IMR-90 (cell line): Measurements from ENCODE around the gene C11orf21. TPM values are rescaled to one million over a fixed set of nuclear protein-coding genes. Genes with fewer than 3 reads are reported as not detected.

ENCODE experiments used
- ATAC-seq: fragments of 200-7000 bp; cut with Tn5 transposase; 2 replicates; pipeline ENCODE4 v1.9.1; 2020; ENCODE audit warnings: low read depth, mild to moderate bottlenecking, moderate library complexity
- BruUV-seq: library from RNA; stranded (reverse); fragments of 400-500 nt; replicated peaks from 2 replicates; lab custom pipeline; 2021; lab: Mats Ljungman, UMichigan
- CTCF ChIA-PET: fragments of 300-600 bp; formaldehyde crosslinking; extraction: SDS; loops from one replicate; lab custom pipeline; 2021; ENCODE audit warnings: antibody characterized with exemption; lab: Yijun Ruan, JAX
- POLR2A ChIA-PET: fragments of 300-600 bp; sonication (Branson Sonifier 250); formaldehyde crosslinking; loops from one replicate; lab custom pipeline; 2022; ENCODE audit warnings: antibody characterized with exemption; ENCODE audit not compliant: unreplicated experiment; lab: Charles Lee
- DNase-seq: peaks from one replicate; pipeline ENCODE4 v3.0.0; 2013
- H2AFZ ChIP-seq: replicated peaks from 2 replicates; pipeline ENCODE3; 2013; ENCODE audit warnings: low read length, mild to moderate bottlenecking; ENCODE audit not compliant: poor library complexity
- H2AK5ac ChIP-seq: 2 replicates; pipeline ENCODE4 v1.6.1; 2013; ENCODE audit warnings: low read depth, low read length, inconsistent platforms
- H2AK9ac ChIP-seq: replicated peaks from 2 replicates; pipeline ENCODE3; 2013; ENCODE audit warnings: mild to moderate bottlenecking, low read depth, low read length, moderate library complexity; ENCODE audit not compliant: poor library complexity
- H2BK120ac ChIP-seq: 2 replicates; pipeline ENCODE4 v1.6.1; 2013; ENCODE audit warnings: low read depth, low read length, inconsistent platforms
- H2BK15ac ChIP-seq: 3 replicates; pipeline ENCODE4 v1.6.1; 2013; ENCODE audit warnings: low read depth, low read length, inconsistent platforms
- H2BK20ac ChIP-seq: 2 replicates; pipeline ENCODE4 v1.6.1; 2013; ENCODE audit warnings: low read depth, mild to moderate bottlenecking, inconsistent platforms, low read length, moderate library complexity
- H2BK5ac ChIP-seq: 2 replicates; pipeline ENCODE4 v1.6.1; 2013; ENCODE audit warnings: mild to moderate bottlenecking, low read depth, low read length, inconsistent platforms; ENCODE audit not compliant: poor library complexity, severe bottlenecking
- H3K14ac ChIP-seq: replicated peaks from 2 replicates; pipeline ENCODE4 v1.6.1; 2013; ENCODE audit warnings: low read depth, low read length, inconsistent platforms
- H3K18ac ChIP-seq: 2 replicates; pipeline ENCODE4 v1.6.1; 2013; ENCODE audit warnings: low read depth, low read length, control low read depth
- H3K23ac ChIP-seq: 2 replicates; pipeline ENCODE4 v1.6.1; 2013; ENCODE audit warnings: low read depth, low read length, inconsistent platforms
- H3K27ac ChIP-seq: 2 replicates; pipeline ENCODE4 v1.5.1; 2013; ENCODE audit warnings: mild to moderate bottlenecking, control low read depth, low read length; ENCODE audit not compliant: insufficient read depth
- H3K27me3 ChIP-seq: 2 replicates; pipeline ENCODE4 v1.6.1; 2013; ENCODE audit warnings: low read length; ENCODE audit not compliant: control insufficient read depth, insufficient read depth
- H3K36me3 ChIP-seq: 2 replicates; pipeline ENCODE4 v1.6.1; 2013; ENCODE audit warnings: low read length, mixed read lengths; ENCODE audit not compliant: control insufficient read depth, insufficient read depth
- H3K4ac ChIP-seq: 2 replicates; pipeline ENCODE4 v1.6.1; 2013; ENCODE audit warnings: low read depth, low read length, inconsistent platforms
- H3K4me1 ChIP-seq: 2 replicates; pipeline ENCODE4 v1.6.1; 2013; ENCODE audit warnings: low read length, mixed read lengths; ENCODE audit not compliant: control insufficient read depth, insufficient read depth
- H3K4me2 ChIP-seq: 2 replicates; pipeline ENCODE4 v1.6.1; 2013; ENCODE audit warnings: low read depth, mild to moderate bottlenecking, control low read depth, low read length, moderate library complexity
- H3K4me3 ChIP-seq: 2 replicates; pipeline ENCODE4 v1.5.1; 2013; ENCODE audit warnings: low read depth, mild to moderate bottlenecking, control low read depth, low read length, moderate library complexity; ENCODE audit not compliant: insufficient read depth
- H3K56ac ChIP-seq: 2 replicates; pipeline ENCODE4 v1.6.1; 2013; ENCODE audit warnings: low read length, inconsistent platforms; ENCODE audit not compliant: insufficient read depth; ENCODE audit errors: extremely low read depth
- H3K79me1 ChIP-seq, 2 experiments: 2 replicates each; pipeline ENCODE4 v1.6.1; 2013; ENCODE audit warnings: low read length in 2 of 2, inconsistent platforms in 1 of 2, low read depth in 1 of 2
- H3K9ac ChIP-seq: 2 replicates; pipeline ENCODE4 v1.6.1; 2013; ENCODE audit warnings: low read depth, low read length, control low read depth
- H3K9me1 ChIP-seq: 2 replicates; pipeline ENCODE4 v1.6.1; 2013; ENCODE audit warnings: low read length, inconsistent platforms; ENCODE audit not compliant: insufficient read depth
- H3K9me3 ChIP-seq: 2 replicates; pipeline ENCODE4 v1.6.1; 2013; ENCODE audit warnings: low read length; ENCODE audit not compliant: control insufficient read depth, insufficient read depth
- H4K20me1 ChIP-seq: 2 replicates; pipeline ENCODE4 v1.6.1; 2013; ENCODE audit warnings: low read length, inconsistent platforms; ENCODE audit not compliant: insufficient read depth
- H4K5ac ChIP-seq: 2 replicates; pipeline ENCODE4 v1.6.1; 2013; ENCODE audit warnings: mild to moderate bottlenecking, low read depth, low read length, control low read depth
- H4K8ac ChIP-seq, 2 experiments: 2 replicates each; pipeline ENCODE4 v1.6.1; 2013; ENCODE audit warnings: low read depth in 2 of 2, low read length in 2 of 2, control low read depth in 1 of 2, inconsistent platforms in 1 of 2
- H4K91ac ChIP-seq: 2 replicates; pipeline ENCODE4 v1.6.1; 2013; ENCODE audit warnings: low read depth, low read length, inconsistent platforms; ENCODE audit not compliant: insufficient read depth
- BHLHE40 ChIP-seq: fragments of 150-350 bp; IDR thresholded peaks from 2 replicates; pipeline ENCODE4 v1.6.1; 2016; ENCODE audit warnings: mild to moderate bottlenecking, low read depth, low read length
- CEBPB ChIP-seq: IDR thresholded peaks from 2 replicates; pipeline ENCODE4 v1.6.1; 2012; ENCODE audit warnings: low read depth, low read length, improper control_type of control experiment
- CTCF ChIP-seq: conservative IDR thresholded peaks from 2 replicates; pipeline ENCODE4 v1.5.1; 2012; ENCODE audit warnings: mild to moderate bottlenecking, low read depth, low read length, improper control_type of control experiment
- MAFK ChIP-seq: IDR thresholded peaks from 2 replicates; pipeline ENCODE4 v1.6.1; 2012; ENCODE audit warnings: low read depth, low read length, improper control_type of control experiment
- MAZ ChIP-seq: IDR thresholded peaks from 2 replicates; pipeline ENCODE4 v1.6.1; 2012; ENCODE audit warnings: low read depth, mild to moderate bottlenecking, low read length, improper control_type of control experiment, moderate library complexity, borderline replicate concordance
- RAD21 ChIP-seq: IDR thresholded peaks from 2 replicates; pipeline ENCODE4 v1.6.1; 2012; ENCODE audit warnings: low read length, improper control_type of control experiment
- WGBS, 2 experiments: methylation state at CpG; one replicate each; pipeline versions ENCODE4 v1.1.5 to v1.1.7; 2013; ENCODE audit warnings: missing lambda C conversion rate in 2 of 2; ENCODE audit not compliant: insufficient read length in 1 of 2; ENCODE audit errors: extremely low coverage in 2 of 2; 5-methylcytosine and 5-hydroxymethylcytosine counted together
- dilution Hi-C: fragments of 300-500 bp; cut with HindIII; formaldehyde crosslinking; loops from one replicate; pipeline ENCODE4 v1.14.3; 2018; ENCODE audit warnings: low sequenced_read_pairs; ENCODE audit not compliant: unreplicated experiment
- in situ Hi-C: fragments of 300-500 bp; cut with MboI; formaldehyde crosslinking; loops from 3 replicates; pipeline ENCODE4 v1.14.3; 2019; ENCODE audit warnings: low sequenced_read_pairs, inconsistent platforms, mixed read lengths
- intact Hi-C: fragments of 100-400 bp; cut with micrococcal nuclease; formaldehyde crosslinking; loops from 2 replicates; pipeline ENCODE4 v1.10.0; 2022
- polyA plus RNA-seq, 3 experiments: library from polyadenylated mRNA; depleted of rRNA; stranded (reverse); fragments of >200 nt; gene quantifications; 2 replicates each; pipeline ENCODE4 v1.2.3, GENCODE V29; 2012; ENCODE audit warnings: low replicate concordance in 1 of 3
- total RNA-seq: library from RNA; depleted of rRNA; stranded (reverse); fragments of >200 nt; gene quantifications from 2 replicates; pipeline ENCODE4 v1.2.3, GENCODE V29; 2012

Gene C11orf21
- total and polyA plus RNA-seq, 2 of the 4 experiments (the other 2 are of a cell fraction): not detected

GRCh38 chr11:2276280-2277007, 25.3 kb downstream of the C11orf21 start:
- DNase-seq: no peak
- dilution Hi-C loops: no loop called here

More at GRCh38 chr11:2276280-2277007, 25.3 kb downstream of the C11orf21 start:
- Histone ChIP-seq H3K18ac (no peak overlapping the region), H3K27ac (no peak overlapping the region), H2AFZ (no peak overlapping the region), H4K20me1 (no peaks in the 10 kb centered on the region), H3K9ac (no peak overlapping the region), H3K27me3 (peaks cover 59% of the 10 kb centered on the region), H3K14ac (no peak overlapping the region), H2AK5ac (no peak overlapping the region), H3K4ac (no peak overlapping the region), H3K4me3 (no peak overlapping the region), H3K9me3 (no peaks in the 10 kb centered on the region), H4K5ac (no peak overlapping the region), H3K4me1 (no peaks in the 10 kb centered on the region), H3K9me1 (no peaks in the 10 kb centered on the region), H3K4me2 (no peak overlapping the region), H2BK120ac (no peak overlapping the region), H4K8ac (no peak overlapping the region), H2BK15ac (no peak overlapping the region), H3K23ac (no peak overlapping the region), H4K91ac (no peak overlapping the region), H2AK9ac (no peak overlapping the region), H3K79me1 (no peaks in the 10 kb centered on the region), H2BK5ac (no peak overlapping the region), H3K56ac (no peak overlapping the region), H3K36me3 (no peaks in the 10 kb centered on the region), H2BK20ac (no peak overlapping the region)
- 73% methylated on average over 3 of the region's 14 CpGs; no CpG with 5 or more reads in 1 of the 2 experiments for WGBS, 2 experiments
- ChIA-PET CTCF (no interaction called here), POLR2A (no interaction called here)
- TF ChIP-seq CTCF: no peak
- no peak for TF ChIP-seq CEBPB
- TF ChIP-seq RAD21: no peak
- TF ChIP-seq MAFK: no peak
- no peak for TF ChIP-seq MAZ
- no peak for TF ChIP-seq BHLHE40
- no peak for ATAC-seq
- no TSS peak for BruUV-seq
- in situ Hi-C loops (no loop called here), intact Hi-C loops (no loop called here)
